ENCODE results near the gene RAB40C. TPM values are rescaled to one million over a fixed set of nuclear protein-coding genes. Genes with fewer than 3 reads are reported as not detected.

The RAB40C gene
- total RNA-seq, 3 donors from 2014 or later: 31.2 to 51.0 (median 40.1) TPM

DNA sequence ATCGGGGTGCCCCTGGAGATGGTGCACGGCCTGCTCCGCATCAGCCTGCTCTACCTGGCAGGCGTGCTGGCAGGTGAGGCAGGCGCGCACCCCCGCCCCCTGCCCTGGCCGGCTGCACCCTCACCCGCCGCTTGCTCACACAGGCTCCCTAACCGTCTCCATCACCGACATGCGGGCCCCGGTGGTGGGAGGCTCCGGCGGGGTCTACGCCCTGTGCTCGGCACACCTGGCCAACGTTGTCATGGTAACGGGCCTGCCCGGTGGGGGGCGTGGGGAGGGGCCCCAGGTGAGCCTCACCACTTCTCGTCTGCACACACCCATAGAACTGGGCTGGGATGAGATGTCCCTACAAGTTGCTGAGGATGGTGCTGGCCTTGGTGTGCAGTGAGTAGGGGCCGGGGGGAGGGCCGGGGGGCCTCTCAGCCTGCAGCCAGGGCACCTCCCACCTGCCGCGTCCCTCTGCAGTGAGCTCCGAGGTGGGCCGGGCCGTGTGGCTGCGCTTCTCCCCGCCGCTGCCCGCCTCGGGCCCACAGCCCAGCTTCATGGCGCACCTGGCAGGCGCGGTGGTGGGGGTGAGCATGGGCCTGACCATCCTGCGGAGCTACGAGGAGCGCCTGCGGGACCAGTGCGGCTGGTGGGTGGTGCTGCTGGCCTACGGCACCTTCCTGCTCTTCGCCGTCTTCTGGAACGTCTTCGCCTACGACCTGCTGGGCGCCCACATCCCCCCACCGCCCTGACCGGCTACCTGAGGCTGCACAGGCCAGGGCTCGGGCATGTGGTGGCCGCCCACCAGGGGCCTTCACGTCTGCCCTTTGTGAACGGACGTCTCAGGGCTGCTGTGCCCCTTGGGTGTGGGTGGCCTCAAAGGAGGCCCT, 87.7 kb downstream of the RAB40C start:
- Histone ChIP-seq H3K36me3 (ENCODE audit: low read depth) (peaks cover 9% of the 10 kb centered on the region), H3K4me1 (ENCODE audit: low read depth) (peaks cover 54% of the 10 kb centered on the region), H3K9me3 (no peaks in the 10 kb centered on the region), H3K4me3 (no peak overlapping the region)
- TF ChIP-seq, protein P1, sequence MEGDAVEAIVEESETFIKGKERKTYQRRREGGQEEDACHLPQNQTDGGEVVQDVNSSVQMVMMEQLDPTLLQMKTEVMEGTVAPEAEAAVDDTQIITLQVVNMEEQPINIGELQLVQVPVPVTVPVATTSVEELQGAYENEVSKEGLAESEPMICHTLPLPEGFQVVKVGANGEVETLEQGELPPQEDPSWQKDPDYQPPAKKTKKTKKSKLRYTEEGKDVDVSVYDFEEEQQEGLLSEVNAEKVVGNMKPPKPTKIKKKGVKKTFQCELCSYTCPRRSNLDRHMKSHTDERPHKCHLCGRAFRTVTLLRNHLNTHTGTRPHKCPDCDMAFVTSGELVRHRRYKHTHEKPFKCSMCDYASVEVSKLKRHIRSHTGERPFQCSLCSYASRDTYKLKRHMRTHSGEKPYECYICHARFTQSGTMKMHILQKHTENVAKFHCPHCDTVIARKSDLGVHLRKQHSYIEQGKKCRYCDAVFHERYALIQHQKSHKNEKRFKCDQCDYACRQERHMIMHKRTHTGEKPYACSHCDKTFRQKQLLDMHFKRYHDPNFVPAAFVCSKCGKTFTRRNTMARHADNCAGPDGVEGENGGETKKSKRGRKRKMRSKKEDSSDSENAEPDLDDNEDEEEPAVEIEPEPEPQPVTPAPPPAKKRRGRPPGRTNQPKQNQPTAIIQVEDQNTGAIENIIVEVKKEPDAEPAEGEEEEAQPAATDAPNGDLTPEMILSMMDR (IDR thresholded peaks at IDR 0.05): no peak
- ATAC-seq: no peak
- DNase-seq: peak in 1 of 3 donors; percentile 33
- intact Hi-C loops (cut with DNase I, micrococcal nuclease): no loop called here

DNA sequence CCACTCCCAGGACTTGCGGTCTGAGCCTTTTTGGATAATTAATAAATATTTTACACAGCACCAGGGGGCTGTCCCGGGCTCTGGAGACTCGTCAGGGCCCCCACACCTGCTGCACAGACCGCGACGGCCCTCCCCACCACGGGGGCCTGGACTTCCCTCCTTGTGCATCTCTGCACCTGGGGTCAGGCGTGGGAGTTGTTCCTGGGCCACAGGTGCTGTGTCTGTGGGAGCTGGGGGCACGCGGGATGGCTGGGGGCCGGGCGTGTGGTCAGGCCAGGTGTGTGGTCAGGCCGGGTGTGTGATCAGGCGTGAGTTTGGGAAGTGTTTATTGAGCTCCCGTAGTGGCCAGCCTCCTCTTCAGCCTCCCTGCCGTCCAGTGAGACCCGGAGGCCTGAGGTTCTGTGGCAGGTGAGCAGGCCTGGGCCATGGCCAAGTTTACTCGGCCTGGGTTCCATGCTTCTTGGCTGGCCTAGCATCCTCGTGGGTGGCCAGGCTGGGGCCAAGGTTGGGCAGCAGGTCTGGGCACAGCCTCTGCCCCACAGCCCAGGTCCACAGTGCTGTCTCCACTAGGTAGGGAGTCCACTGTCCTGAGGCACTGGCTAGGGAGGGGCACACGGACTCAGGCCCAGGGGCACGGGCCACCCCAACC, 88.5 kb downstream of the RAB40C start:
- intact Hi-C loops (cut with DNase I, micrococcal nuclease): no loop called here
- DNase-seq (peak in 1 of 3 donors; percentile 40), ATAC-seq (no peak)
- TF ChIP-seq, protein P1 (IDR thresholded peaks at IDR 0.05): no peak
- Histone ChIP-seq H3K4me1 (ENCODE audit: low read depth) (peaks cover 60% of the 10 kb centered on the region), H3K9me3 (no peaks in the 10 kb centered on the region), H3K36me3 (ENCODE audit: low read depth) (peaks cover 5% of the 10 kb centered on the region), H3K4me3 (no peak overlapping the region)

Small RNAs within 50 kb of the gene (microRNA-seq; reads per million reads assigned to microRNA genes)
- 10.5 reads per million, percentile 34 among the genes with 10 or more reads in this experiment for gene MIR3176

Other genes with a start within 250 kb of the RAB40C start
- 10 to 100 TPM; 33.0 to 46.3 (median 40.0) TPM for gene AXIN1, start 237.3 kb upstream of the RAB40C start, total RNA-seq
- gene MRPL28, start 219.5 kb upstream of the RAB40C start, total RNA-seq: 10 to 100 TPM; 39.7 to 53.8 (median 49.1) TPM
- 100 to 1,000 TPM in 1 of 3 donors, 10 to 100 TPM in 2; 77.3 to 134 (median 95.7) TPM for gene PGAP6, start 208.1 kb upstream of the RAB40C start, total RNA-seq
- 100 to 1,000 TPM in 1 of 3 donors, 10 to 100 TPM in 2; 24.5 to 125 (median 43.6) TPM for gene NME4, start 192.9 kb upstream of the RAB40C start, total RNA-seq
- gene DECR2, start 188.2 kb upstream of the RAB40C start, total RNA-seq: 10 to 100 TPM; 39.5 to 64.3 (median 56.0) TPM
- 10 to 100 TPM; 22.3 to 45.6 (median 30.7) TPM for gene RAB11FIP3, start 164.4 kb upstream of the RAB40C start, total RNA-seq
- gene CAPN15, start 62.4 kb upstream of the RAB40C start, total RNA-seq: 100 to 1,000 TPM in 2 of 3 donors, 10 to 100 TPM in 1; 73.5 to 110 (median 109) TPM
- not detected for gene PRR35, start 29.7 kb upstream of the RAB40C start, total RNA-seq
- gene NHLRC4, start 23.1 kb upstream of the RAB40C start, total RNA-seq: under 1 TPM; 0.26 to 0.82 (median 0.36) TPM
- 10 to 100 TPM; 37.8 to 39.6 (median 38.4) TPM for gene PIGQ, start 20.1 kb upstream of the RAB40C start, total RNA-seq
- 1 to 10 TPM; 1.1 to 2.2 (median 1.6) TPM for gene WFIKKN1, start 40.9 kb downstream of the RAB40C start, total RNA-seq
- gene METTL26, start 46.2 kb downstream of the RAB40C start, total RNA-seq: 10 to 100 TPM; 40.3 to 52.4 (median 50.0) TPM
- gene MCRIP2, start 51.8 kb downstream of the RAB40C start, total RNA-seq: 100 to 1,000 TPM in 2 of 3 donors, 10 to 100 TPM in 1; 76.3 to 116 (median 100) TPM
- gene WDR90, start 59.3 kb downstream of the RAB40C start, total RNA-seq: 10 to 100 TPM; 35.0 to 54.9 (median 50.2) TPM
- gene RHOT2, start 78.1 kb downstream of the RAB40C start, total RNA-seq: 100 to 1,000 TPM; 124 to 138 (median 127) TPM
- gene RHBDL1, start 85.6 kb downstream of the RAB40C start, total RNA-seq: 1 to 10 TPM; 2.8 to 3.4 (median 3.0) TPM
- gene STUB1, start 90.3 kb downstream of the RAB40C start, total RNA-seq: 100 to 1,000 TPM in 2 of 3 donors, 10 to 100 TPM in 1; 77.8 to 119 (median 108) TPM
- gene JMJD8, start 94.3 kb downstream of the RAB40C start, total RNA-seq: 10 to 100 TPM; 39.5 to 60.5 (median 46.9) TPM
- gene WDR24, start 100.3 kb downstream of the RAB40C start, total RNA-seq: 10 to 100 TPM in 2 of 3 donors, 1 to 10 TPM in 1; 9.2 to 13.4 (median 10.5) TPM
- gene FBXL16, start 115.7 kb downstream of the RAB40C start, total RNA-seq: 1 to 10 TPM; 1.3 to 2.2 (median 2.1) TPM
- gene METRN, start 125.1 kb downstream of the RAB40C start, total RNA-seq: 10 to 100 TPM; 15.8 to 34.5 (median 22.0) TPM
- 10 to 100 TPM; 36.2 to 39.9 (median 39.8) TPM for gene ANTKMT, start 131.1 kb downstream of the RAB40C start, total RNA-seq
- gene CCDC78, start 136.4 kb downstream of the RAB40C start, total RNA-seq: under 1 TPM; 0.47 to 0.96 (median 0.80) TPM
- 1 to 10 TPM; 1.9 to 6.6 (median 3.5) TPM for gene HAGHL, start 137.0 kb downstream of the RAB40C start, total RNA-seq
- 10 to 100 TPM; 37.7 to 48.7 (median 47.6) TPM for gene CIAO3, start 150.9 kb downstream of the RAB40C start, total RNA-seq
- 1 to 10 TPM; 3.4 to 7.0 (median 4.7) TPM for gene MSLN, start 170.7 kb downstream of the RAB40C start, total RNA-seq
- 10 to 100 TPM; 19.8 to 20.0 (median 19.8) TPM for gene RPUSD1, start 198.3 kb downstream of the RAB40C start, total RNA-seq
- gene CHTF18, start 198.6 kb downstream of the RAB40C start, total RNA-seq: 10 to 100 TPM; 11.9 to 32.4 (median 12.3) TPM
- gene GNG13, start 210.7 kb downstream of the RAB40C start, total RNA-seq: 1 to 10 TPM in 1 of 3 donors, under 1 TPM in 1, not detected in 1; 0.31 to 1.0 TPM